Measurements from ENCODE around the gene NASP. TPM values are rescaled to one million over a fixed set of nuclear protein-coding genes. Genes with fewer than 3 reads are reported as not detected.

Gene NASP
- total and polyA plus RNA-seq, 2 of the 13 experiments (the other 11 are each of a cell fraction or from before 2014, with no cell fraction given): 132 to 256 TPM

DNA sequence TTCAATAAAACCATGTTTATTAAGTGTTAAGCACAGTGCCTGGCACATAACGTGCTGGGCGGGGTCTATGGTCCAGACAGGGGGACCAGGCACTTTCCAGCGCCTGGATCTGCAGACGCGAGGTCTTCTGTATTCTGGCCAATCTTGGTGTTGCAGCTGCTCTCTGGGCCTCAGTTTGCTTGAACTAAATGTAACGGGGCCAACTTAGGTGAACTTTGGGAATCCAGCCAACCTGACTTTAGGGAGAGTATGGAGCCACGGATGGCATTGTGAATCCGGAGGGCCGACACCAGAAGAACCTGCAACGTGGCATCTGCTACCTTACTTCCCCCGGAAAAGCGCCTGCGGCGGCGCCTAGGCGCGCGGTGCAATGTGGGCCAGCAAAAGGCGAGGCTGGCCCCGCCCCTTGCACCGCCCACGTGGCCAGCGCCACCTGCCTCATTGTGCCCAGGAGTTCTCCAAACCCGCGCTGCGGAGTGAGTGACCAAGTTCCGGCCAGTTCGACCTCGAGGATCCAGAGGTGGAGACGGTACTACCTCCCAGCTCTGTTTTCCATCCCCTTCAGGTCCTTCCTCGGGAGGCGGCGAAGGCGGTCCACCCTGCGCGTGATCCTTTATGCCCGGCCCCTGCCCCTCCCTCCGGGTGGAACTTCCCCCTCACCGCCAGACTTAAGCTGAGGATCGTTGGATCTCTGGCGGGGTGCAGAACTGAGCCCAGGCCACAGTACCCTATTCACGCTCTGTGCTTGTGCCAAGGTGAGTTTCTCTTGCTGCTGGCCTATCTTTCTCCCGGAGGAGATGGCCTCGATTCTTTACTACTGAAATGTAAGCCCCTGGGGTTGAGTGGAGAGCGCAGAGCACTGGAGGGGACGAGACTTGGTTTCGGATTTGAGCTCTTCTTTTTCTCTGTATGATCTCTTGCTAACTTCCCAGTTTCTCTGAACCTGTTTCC, 33.2 kb upstream of the NASP start, which contains the start of gene AKR1A1:
Gene AKR1A1 (plus strand): TSS at position 426 of the 951 bp plus-strand sequence. CDS start 10,969 bp downstream, outside the sequence.
- H3K4me3 ChIP-seq (replicated peaks in 1 of 3; ENCODE audit: insufficient read depth in 1 of 3, low read depth in 2 of 3, low read length in 3 of 3): peak within 1 kb of the TSS; percentile 75 to 87 (median 82)
- ATAC-seq (peak; percentile 91), FAIRE-seq (peak; percentile 85), DNase-seq (ENCODE audit: low spot score) (peak; percentile 87)
- peak within 1 kb of the TSS; percentile 88 for H3K9ac ChIP-seq (ENCODE audit: insufficient read depth, low read depth, low read length)
- H3K79me2 ChIP-seq (ENCODE audit: insufficient read depth, low read length): peaks cover 32% of the 10 kb centered on the region
- no peak within 1 kb of the TSS for H2AFZ ChIP-seq (ENCODE audit: low read length)
- H3K27me3 ChIP-seq (ENCODE audit: control insufficient read depth in 1 of 2, insufficient read depth in 2 of 2, low read length in 2 of 2): no peaks in the 10 kb centered on the region; a peak in 1 of 5 replicates
- H4K20me1 ChIP-seq (ENCODE audit: insufficient read depth, low read length): no peaks in the 10 kb centered on the region
- H3K4me1 ChIP-seq (ENCODE audit: insufficient read depth, low read length): peaks cover 48% of the 10 kb centered on the region
- WGBS (ENCODE audit: low lambda C conversion rate): 3% methylated on average over 27 of the region's 47 CpGs
- in situ Hi-C loops (cut with HindIII; ENCODE audit: extremely low pct_ligation_motif_present, low pct_unique_long_range_greater_than_20kb): no loop called here
- TSS peak; percentile 99 for BruUV-seq (replicated peaks)
- intact Hi-C loops (cut with micrococcal nuclease; ENCODE audit: unreplicated experiment): loop anchor here (2.0 kb wide), 2 partner anchors 20 to 34 kb away; partner anchors contain the start of gene NASP
- peak within 1 kb of the TSS; percentile 94 for H3K4me2 ChIP-seq (ENCODE audit: low read depth, low read length)
- H3K36me3 ChIP-seq (replicated peaks in 1 of 2; ENCODE audit: control insufficient read depth in 1 of 2, insufficient read depth in 2 of 2, low read length in 2 of 2): peaks cover 1 to 7% of the 10 kb centered on the region in 2 experiments; a peak in 3 of 5 replicates
- POLR2A ChIA-PET: interaction anchor here (0.7 to 29.7 kb wide), 18 partner anchors 8 to 775 kb away, joined by 3 to 690 read pairs (median 6); partner anchors contain the start of genes CCDC163, MMACHC, MUTYH and NASP
- H3K9me3 ChIP-seq (ENCODE audit: low read length): no peaks in the 10 kb centered on the region
- peak within 1 kb of the TSS; percentile 92 for H3K27ac ChIP-seq (ENCODE audit: extremely low read length, insufficient read depth, low read length)
- CTCF ChIA-PET (ENCODE audit: low intra/inter-chr PET ratio, low total read pairs): no interaction called here
- TF ChIP-seq HDAC1 (CRISPR knock-in tag; IDR thresholded peaks at IDR 0.05): peak; percentile 83
- no peak for TF ChIP-seq SNRNP70 (IDR thresholded peaks at IDR 0.05; ENCODE audit: low read depth, low read length)
- TF ChIP-seq NFAT5 (CRISPR knock-in tag; IDR thresholded peaks at IDR 0.05): no peak; the same call in 1 of the 2 replicates
- TF ChIP-seq IKZF1 (IDR thresholded peaks at IDR 0.05): no peak
- TF ChIP-seq, protein P1, sequence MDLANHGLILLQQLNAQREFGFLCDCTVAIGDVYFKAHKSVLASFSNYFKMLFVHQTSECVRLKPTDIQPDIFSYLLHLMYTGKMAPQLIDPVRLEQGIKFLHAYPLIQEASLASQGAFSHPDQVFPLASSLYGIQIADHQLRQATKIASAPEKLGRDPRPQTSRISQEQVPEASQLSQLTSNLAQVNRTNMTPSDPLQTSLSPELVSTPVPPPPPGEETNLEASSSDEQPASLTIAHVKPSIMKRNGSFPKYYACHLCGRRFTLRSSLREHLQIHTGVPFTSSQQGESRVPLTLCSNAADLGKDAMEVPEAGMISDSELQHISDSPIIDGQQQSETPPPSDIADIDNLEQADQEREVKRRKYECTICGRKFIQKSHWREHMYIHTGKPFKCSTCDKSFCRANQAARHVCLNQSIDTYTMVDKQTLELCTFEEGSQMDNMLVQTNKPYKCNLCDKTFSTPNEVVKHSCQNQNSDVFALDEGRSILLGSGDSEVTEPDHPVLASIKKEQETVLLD (CRISPR knock-in tag; IDR thresholded peaks at IDR 0.05; ENCODE audit: low read depth): 0 out of 2 replicates have a peak, but pooled peaks have one; percentile 32
- TF ChIP-seq THYN1 (CRISPR knock-in tag; IDR thresholded peaks at IDR 0.05; ENCODE audit: borderline replicate concordance, low read depth): peak; percentile 89; the same call in 1 of the 2 replicates
- TF ChIP-seq FIP1L1 (IDR thresholded peaks at IDR 0.05; ENCODE audit: borderline replicate concordance, insufficient read depth, low read depth, low read length): no peak
- TF ChIP-seq TEF (CRISPR knock-in tag; IDR thresholded peaks at IDR 0.05): peak; percentile 57; the same call in 1 of the 2 replicates
- TF ChIP-seq ATF7-NPFF (CRISPR knock-in tag; IDR thresholded peaks at IDR 0.05; ENCODE audit: low read depth): peak; percentile 89
- TF ChIP-seq, protein P2, sequence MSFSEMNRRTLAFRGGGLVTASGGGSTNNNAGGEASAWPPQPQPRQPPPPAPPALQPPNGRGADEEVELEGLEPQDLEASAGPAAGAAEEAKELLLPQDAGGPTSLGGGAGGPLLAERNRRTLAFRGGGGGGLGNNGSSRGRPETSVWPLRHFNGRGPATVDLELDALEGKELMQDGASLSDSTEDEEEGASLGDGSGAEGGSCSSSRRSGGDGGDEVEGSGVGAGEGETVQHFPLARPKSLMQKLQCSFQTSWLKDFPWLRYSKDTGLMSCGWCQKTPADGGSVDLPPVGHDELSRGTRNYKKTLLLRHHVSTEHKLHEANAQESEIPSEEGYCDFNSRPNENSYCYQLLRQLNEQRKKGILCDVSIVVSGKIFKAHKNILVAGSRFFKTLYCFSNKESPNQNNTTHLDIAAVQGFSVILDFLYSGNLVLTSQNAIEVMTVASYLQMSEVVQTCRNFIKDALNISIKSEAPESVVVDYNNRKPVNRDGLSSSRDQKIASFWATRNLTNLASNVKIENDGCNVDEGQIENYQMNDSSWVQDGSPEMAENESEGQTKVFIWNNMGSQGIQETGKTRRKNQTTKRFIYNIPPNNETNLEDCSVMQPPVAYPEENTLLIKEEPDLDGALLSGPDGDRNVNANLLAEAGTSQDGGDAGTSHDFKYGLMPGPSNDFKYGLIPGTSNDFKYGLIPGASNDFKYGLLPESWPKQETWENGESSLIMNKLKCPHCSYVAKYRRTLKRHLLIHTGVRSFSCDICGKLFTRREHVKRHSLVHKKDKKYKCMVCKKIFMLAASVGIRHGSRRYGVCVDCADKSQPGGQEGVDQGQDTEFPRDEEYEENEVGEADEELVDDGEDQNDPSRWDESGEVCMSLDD (CRISPR knock-in tag; IDR thresholded peaks at IDR 0.05; ENCODE audit: borderline replicate concordance): peak; percentile 50; the same call in 1 of the 2 replicates
- no peak for TF ChIP-seq NBN (conservative IDR thresholded peaks at IDR 0.05)

All from HepG2 (cell line).